Measurements from ENCODE around the gene SDC3.

The SDC3 gene

GRCh38 chr1:30928789-30929134 is 20.2 kb upstream of the SDC3 start:
- no peak for DNase-seq (ENCODE audit: low read depth)

DNA sequence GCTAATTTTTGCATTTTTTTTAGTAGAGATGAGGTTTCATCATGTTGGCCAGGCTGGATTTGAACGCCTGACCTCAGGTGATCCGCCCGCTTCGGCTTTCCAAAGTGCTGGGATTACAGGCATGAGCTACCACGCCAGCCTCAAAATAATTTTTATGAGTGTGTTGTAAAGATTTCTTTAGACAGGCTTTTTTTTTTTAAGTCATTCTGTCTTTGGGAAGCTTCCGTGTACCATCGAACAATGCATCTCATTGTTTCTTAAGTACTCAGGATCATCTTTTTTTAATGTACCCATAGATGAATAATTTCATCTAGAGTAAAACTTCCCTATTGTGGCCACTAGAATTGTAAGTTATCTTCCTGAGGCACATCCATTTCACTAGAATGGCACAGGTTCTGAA is 19.6 kb upstream of the SDC3 start:
- DNase-seq (ENCODE audit: low read depth) = no peak

- DNase-seq (ENCODE audit: low read depth) = no peak
Observed at GRCh38 chr1:30927448-30927847, 18.9 kb upstream of the SDC3 start.

DNA sequence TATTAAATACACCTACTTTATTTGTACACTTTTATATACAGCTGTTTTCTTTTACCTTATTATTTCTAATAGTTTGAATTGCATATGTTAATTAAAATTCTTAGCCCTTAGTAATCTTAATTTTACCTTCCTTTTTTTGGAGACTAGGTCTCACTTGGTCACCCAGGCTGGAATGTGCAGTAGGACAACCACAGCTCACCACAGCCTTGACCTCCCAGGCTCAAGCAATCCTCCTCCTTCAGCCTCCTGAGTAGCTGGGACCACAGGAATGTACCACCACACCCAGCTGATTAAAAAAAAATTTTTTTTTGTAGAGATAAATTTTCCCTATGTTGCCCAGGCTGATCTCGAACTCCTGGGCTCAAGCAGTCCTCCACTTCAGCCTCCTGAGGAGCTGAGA is 15.0 kb upstream of the SDC3 start:
- DNase-seq (ENCODE audit: low read depth) = no peak

GRCh38 chr1:30920827-30921226 is 12.3 kb upstream of the SDC3 start:
- DNase-seq (ENCODE audit: low read depth) = no peak

DNA sequence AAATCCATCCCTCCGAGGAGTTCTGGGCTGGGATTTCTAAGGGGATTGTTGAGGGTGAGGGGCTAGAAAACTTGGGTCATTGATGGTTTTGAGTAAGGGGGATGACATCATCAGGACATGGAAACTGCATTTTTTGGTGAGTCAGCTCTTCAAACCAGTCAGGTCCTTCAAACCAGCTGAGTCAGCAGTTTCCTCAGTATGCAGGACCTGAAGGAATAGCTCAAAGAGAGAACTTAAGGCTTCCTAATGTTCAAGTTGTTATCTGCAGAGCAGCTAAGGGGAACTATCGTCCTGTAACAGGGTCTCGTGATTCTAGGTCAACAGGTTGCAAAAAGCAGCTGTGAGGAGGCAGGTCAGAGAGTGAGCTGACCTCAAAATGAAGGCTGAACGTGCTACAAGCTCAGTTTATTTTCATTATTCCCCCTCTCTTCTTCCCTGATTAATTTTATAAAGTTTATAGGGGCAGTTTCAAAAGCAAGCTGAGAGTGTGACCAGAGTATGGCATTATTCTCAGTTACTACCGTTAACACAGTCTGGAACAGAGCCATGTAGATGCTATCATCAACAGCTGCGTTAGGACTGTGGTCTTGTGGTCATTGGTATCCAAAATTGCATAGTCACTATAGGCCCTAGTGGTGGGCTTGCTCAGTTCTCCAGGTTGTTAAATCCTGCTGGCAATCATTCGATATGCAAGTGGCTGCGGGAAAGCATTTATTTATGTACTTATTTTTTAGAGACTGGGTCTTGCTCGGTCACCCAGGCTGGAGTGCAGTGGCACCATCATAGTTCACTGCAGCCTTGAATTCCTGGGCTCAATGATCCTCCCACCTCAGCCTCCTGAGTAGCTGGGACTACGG is 10.7 kb upstream of the SDC3 start:
- peak; percentile 86 for DNase-seq (ENCODE audit: low read depth)

DNA sequence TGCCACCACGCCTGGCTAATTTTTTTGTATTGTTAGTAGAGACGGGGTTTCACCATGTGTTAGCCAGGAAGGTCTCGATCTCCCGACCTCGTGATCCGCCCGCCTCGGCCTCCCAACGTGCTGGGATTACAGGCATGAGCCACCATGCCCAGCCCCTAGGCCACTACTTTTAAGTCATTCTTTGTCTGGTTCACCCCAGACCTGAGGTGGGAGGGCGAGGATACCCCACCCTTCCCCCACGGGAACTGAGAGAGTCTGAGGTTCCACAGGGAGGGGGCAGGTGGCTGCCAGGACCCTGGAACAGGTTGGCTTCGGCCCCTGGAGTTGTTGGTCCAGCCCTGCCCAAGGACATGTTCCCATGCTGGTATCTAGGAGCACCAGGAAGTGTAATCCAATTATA is 7.7 kb upstream of the SDC3 start:
- DNase-seq (ENCODE audit: low read depth) = no peak

GRCh38 chr1:30915491-30916230 is 7.1 kb upstream of the SDC3 start:
- no peak for DNase-seq (ENCODE audit: low read depth)

- no peak for DNase-seq (ENCODE audit: low read depth)
Observed at GRCh38 chr1:30914931-30915330, 6.4 kb upstream of the SDC3 start.

DNA sequence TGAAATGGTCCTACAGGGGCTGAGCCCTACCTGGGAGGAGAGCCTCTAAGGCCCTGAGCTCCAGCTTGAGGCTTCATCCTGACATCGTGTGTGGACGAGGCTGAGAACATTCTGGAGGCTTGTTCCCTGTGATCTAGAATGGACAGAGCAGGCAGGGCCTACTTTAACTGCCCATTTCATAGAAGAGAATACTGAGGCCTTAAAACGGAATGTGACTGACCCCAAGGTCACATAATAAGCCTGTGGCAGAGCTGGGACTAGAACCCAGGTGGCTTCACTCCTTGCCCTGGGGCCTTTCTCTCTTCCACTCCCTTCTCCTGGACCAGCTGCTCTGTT is 6.0 kb upstream of the SDC3 start:
- no peak for DNase-seq (ENCODE audit: low read depth)

GRCh38 chr1:30912913-30913652 is 4.5 kb upstream of the SDC3 start:
- peak; percentile 72 for DNase-seq (ENCODE audit: low read depth)

- DNase-seq (ENCODE audit: low read depth) = no peak
Observed at GRCh38 chr1:30912224-30912623, 3.7 kb upstream of the SDC3 start.

DNA sequence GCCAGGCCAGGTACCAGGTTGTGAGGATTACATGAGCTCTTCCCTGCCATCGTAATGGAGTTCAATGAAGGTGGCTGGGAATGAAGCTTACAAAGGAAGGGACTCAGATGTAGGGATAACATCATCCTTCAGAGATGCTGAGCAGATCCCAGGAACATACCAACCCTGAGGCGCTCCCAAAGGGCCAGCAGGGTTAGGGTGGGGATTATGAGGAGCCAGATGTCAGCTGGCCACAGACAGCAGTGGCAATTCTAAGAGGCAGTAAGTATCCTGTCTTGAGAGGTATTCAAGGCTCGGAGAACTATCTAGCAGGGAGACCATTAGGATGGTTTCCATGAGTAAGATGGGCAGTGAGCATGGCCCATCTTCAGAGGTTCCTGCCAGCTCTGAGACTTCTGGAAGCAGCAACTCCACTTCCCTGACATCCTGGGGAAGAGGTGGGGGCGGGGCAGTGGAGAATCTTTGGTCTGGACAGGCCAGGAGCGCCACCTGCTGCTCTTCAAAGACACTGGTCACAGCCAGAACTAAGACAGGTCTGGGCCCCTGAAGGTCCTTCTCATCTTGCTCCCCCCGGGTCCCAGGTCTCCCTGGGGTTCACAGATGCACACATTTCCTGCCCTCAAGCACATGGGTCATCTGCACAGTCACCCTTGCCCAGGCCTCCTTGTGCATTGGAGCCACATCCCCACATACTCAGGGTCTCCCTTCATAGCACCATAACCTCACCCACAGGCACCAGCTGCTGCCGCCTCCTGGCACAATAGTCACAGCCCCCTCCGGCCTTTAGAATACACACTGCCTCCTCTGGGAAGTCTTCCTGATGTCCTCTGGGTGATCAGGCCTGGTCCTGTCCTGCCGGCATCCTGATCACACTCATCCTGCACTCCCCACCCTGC is 2.7 kb upstream of the SDC3 start:
- peak; percentile 66 for DNase-seq (ENCODE audit: low read depth)

- no peak for DNase-seq (ENCODE audit: low read depth)
Observed at GRCh38 chr1:30909365-30910068, 959 bp upstream of the SDC3 start.

GRCh38 chr1:30908316-30908695 is 252 bp downstream of the SDC3 start:
- DNase-seq (ENCODE audit: low read depth) = no peak

DNA sequence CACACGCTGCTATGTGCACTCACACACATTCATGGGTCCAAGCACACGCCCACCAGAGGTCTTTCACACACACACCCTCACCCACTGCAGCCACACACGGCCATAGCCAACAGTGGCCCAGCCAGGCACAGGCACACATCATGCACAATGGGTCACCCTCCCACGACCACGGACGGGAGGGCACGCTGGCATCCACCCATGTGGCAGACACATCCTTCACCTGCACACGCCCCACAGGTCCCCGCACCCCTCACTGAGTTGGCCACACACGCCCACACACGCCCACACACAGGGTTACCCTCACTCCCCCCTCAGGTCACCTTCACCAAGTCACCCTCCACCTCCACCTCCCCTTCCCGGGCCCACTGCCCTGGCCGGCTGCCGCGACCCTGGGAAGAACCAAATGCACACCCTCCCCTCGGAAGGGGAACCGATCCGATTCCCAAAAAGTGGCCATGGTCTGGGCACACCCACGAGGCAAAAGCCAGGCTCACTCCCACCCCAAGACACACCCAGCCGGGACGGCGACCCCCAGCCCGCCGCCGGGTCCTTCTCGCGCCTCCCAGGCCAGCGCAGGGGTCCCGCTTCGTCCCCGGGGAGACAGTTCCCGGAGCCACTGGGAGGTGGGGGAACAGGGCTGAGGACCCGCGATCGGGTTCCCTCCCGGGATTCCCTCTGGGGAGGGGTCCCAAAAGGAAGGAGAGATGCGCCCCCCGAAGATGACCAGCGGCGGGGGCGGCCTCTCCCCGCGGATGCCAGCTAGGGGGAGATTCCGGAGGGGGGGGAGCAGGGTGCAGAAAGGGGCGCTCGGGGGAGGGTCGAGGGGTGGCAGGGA is 860 bp downstream of the SDC3 start:
- DNase-seq (ENCODE audit: low read depth) = no peak

DNA sequence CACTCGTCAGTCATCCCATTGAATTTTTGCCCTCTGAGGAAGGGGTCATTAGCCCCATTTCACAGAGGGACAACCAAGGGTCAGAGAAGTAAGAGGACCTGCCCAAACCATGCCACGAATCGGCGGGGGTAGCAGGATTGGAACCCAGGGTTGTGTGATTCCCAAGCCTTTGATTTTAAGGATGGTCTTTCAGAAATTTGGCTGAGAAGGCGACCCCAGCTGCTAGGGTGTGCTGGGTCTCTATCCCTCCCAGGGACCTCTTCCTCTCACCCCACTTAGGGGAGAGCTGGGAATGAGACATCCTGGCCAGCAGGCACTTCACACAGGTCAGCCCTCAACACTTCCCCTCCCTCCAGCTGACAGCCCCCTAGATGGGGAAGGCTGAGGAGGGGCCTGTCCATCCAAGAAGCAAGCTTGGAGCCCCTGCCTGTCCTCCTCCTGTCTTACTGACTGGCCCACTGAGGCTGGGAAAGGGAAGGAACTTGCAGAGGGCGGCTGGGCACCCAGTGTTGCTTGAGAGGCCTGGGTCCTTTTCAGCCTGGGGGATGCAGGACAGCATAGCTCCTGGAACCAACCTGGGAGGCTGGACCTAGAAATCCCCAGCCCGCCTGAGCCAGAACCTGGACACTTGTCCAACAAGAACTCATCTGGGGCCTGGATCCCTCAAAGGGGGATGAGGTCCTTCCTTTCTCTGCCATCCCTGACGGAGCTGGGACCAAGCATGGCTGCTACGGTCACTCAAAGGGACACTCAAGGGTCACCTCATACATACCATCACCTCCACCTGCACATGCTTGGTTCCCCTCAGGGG is 1.7 kb downstream of the SDC3 start:
- no peak for DNase-seq (ENCODE audit: low read depth)

DNA sequence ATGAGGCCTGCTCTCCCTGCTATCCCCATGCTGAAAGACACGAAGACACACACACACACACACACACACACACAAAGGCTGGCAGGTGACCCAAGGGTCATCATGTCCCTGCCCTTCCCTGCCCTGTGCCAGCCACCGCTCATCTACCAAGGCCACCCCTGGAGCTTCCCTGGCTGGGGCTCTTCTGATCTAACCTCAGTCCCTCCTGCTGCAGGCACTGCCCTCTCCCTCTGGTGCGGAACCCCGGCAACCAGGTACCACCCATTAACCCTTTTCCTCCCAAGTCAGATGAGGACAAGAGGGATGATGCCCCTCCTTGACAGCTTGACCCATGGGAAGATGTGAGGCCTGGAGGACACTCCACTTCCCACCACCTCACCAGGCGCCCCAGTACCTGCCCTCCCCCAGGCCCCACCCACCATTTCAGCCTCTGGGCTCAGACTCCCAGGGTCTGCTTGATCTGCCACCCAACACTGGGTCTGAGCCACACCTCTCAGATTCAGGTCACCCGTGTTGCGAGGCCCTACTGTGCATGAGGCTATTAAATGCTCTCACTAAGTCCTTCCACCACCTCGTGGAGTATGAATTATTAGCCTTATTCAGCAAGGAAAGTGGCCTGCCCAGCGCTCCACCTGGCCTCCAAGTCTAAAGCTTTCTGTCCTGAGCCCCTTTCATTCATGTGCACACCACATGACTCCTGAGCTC is 2.5 kb downstream of the SDC3 start:
- no peak for DNase-seq (ENCODE audit: low read depth)

GRCh38 chr1:30905403-30905802 is 3.2 kb downstream of the SDC3 start:
- no peak for DNase-seq (ENCODE audit: low read depth)

Data from CMK (cell line).